HG03558 (cell line): Measurements from ENCODE around the gene CNOT6.
"Not testable (repeated sequence)": the region's sequence is repeated elsewhere in the genome, so short reads cannot be mapped to it uniquely, and the experiment has no call there.

ENCODE experiments used
- ATAC-seq: cut with Tn5 transposase; IDR thresholded peaks from one replicate; pipeline ENCODE4 v1.9.1; 2021; ENCODE audit warnings: moderate number of reproducible peaks; ENCODE audit not compliant: unreplicated experiment; ENCODE audit errors: extremely low read depth

CNOT6 gene

GRCh38 chr5:180515294-180515693 lies 21.1 kb downstream of the CNOT6 start:
- ATAC-seq: no peak

GRCh38 chr5:180515974-180516373 lies 21.8 kb downstream of the CNOT6 start:
- ATAC-seq: not testable (repeated sequence)

- no peak for ATAC-seq
These were observed 22.3 kb downstream of the CNOT6 start for GRCh38 chr5:180516440-180516839.

- no peak for ATAC-seq
These were observed 24.9 kb downstream of the CNOT6 start for GRCh38 chr5:180519098-180519497.

- no peak for ATAC-seq
These were observed 26.9 kb downstream of the CNOT6 start for GRCh38 chr5:180521101-180521500.

- no peak for ATAC-seq
These were observed 27.4 kb downstream of the CNOT6 start for GRCh38 chr5:180521591-180521990.

- ATAC-seq: no peak
These were observed 28.2 kb downstream of the CNOT6 start for GRCh38 chr5:180522330-180522729.

GRCh38 chr5:180523629-180524466 lies 29.7 kb downstream of the CNOT6 start:
- no peak for ATAC-seq

- no peak for ATAC-seq
These were observed 31.2 kb downstream of the CNOT6 start for GRCh38 chr5:180525399-180525798.

- ATAC-seq: no peak
These were observed 32.1 kb downstream of the CNOT6 start for GRCh38 chr5:180526269-180526668.

- no peak for ATAC-seq
These were observed 33.5 kb downstream of the CNOT6 start for GRCh38 chr5:180527659-180528058.

GRCh38 chr5:180531036-180531585 lies 36.9 kb downstream of the CNOT6 start:
- not testable (repeated sequence) for ATAC-seq

- ATAC-seq: no peak
These were observed 38.1 kb downstream of the CNOT6 start for GRCh38 chr5:180532268-180532667.

- no peak for ATAC-seq
These were observed 39.7 kb downstream of the CNOT6 start for GRCh38 chr5:180533845-180534244.

- ATAC-seq: no peak
These were observed 41.4 kb downstream of the CNOT6 start for GRCh38 chr5:180535573-180535972.

- ATAC-seq: peak; percentile 91
These were observed 46.0 kb downstream of the CNOT6 start for GRCh38 chr5:180540050-180540694.

GRCh38 chr5:180541710-180542109 lies 47.5 kb downstream of the CNOT6 start:
- no peak for ATAC-seq

GRCh38 chr5:180545248-180545647 lies 51.1 kb downstream of the CNOT6 start:
- ATAC-seq: no peak

GRCh38 chr5:180548563-180548962 lies 54.4 kb downstream of the CNOT6 start:
- no peak for ATAC-seq

GRCh38 chr5:180553530-180553929 lies 59.4 kb downstream of the CNOT6 start:
- ATAC-seq: no peak

- no peak for ATAC-seq
These were observed 61.2 kb downstream of the CNOT6 start for GRCh38 chr5:180555168-180555921.
